ENCODE data around the gene PTCD1.
A peak's percentile ranks its signal among the peaks of the same experiment; 100 is the strongest.

PTCD1 gene

GRCh38 chr7:99438573-99439480 is at the start of gene PTCD1, which contains the start of gene CPSF4:
Gene PTCD1 (minus strand): TSS chr7:99438798. CDS start chr7:99435242, 3,556 bp downstream.
Gene CPSF4 (plus strand): TSS chr7:99438943. CDS start chr7:99439083, 140 bp downstream.
- no peak for TF ChIP-seq CTCF (IDR thresholded peaks at IDR 0.05; ENCODE audit: low read depth, low read length, missing control alignments)
- peak; percentile 76 for DNase-seq (ENCODE audit: low read depth)
- peak within 1 kb of the TSS; percentile 99 for H3K4me3 ChIP-seq (ENCODE audit: low read depth, low read length)

GRCh38 chr7:99485094-99485493 is 46.5 kb upstream of the PTCD1 start:
- no peak for DNase-seq (ENCODE audit: low read depth)
- TF ChIP-seq CTCF (IDR thresholded peaks at IDR 0.05; ENCODE audit: low read depth, low read length, missing control alignments), result no peak
- H3K4me3 ChIP-seq (ENCODE audit: low read depth, low read length), result no peak overlapping the region

GRCh38 chr7:99478464-99479440 is 40.2 kb upstream of the PTCD1 start:
- H3K4me3 ChIP-seq (ENCODE audit: low read depth, low read length), result no peak overlapping the region
- no peak for TF ChIP-seq CTCF (IDR thresholded peaks at IDR 0.05; ENCODE audit: low read depth, low read length, missing control alignments)

GRCh38 chr7:99476107-99476506 is 37.5 kb upstream of the PTCD1 start:
- no peak for DNase-seq (ENCODE audit: low read depth)
- TF ChIP-seq CTCF (IDR thresholded peaks at IDR 0.05; ENCODE audit: low read depth, low read length, missing control alignments), result no peak
- H3K4me3 ChIP-seq (ENCODE audit: low read depth, low read length), result no peak overlapping the region

More at GRCh38 chr7:99478464-99479440, 40.2 kb upstream of the PTCD1 start:
- DNase-seq (ENCODE audit: low read depth), result no peak

- peak overlapping the region; percentile 89 for H3K4me3 ChIP-seq (ENCODE audit: low read depth, low read length)
- no peak for DNase-seq (ENCODE audit: low read depth)
- no peak for TF ChIP-seq CTCF (IDR thresholded peaks at IDR 0.05; ENCODE audit: low read depth, low read length, missing control alignments)
Observed at GRCh38 chr7:99473315-99473596, 34.7 kb upstream of the PTCD1 start.

GRCh38 chr7:99472561-99473314 is 34.1 kb upstream of the PTCD1 start, which contains the start of gene ZNF789:
Gene ZNF789 (plus strand): TSS chr7:99472890. CDS start chr7:99476457, 3,567 bp downstream.
- no peak for TF ChIP-seq CTCF (IDR thresholded peaks at IDR 0.05; ENCODE audit: low read depth, low read length, missing control alignments)
- DNase-seq (ENCODE audit: low read depth), result peak; percentile 87
- peak within 1 kb of the TSS; percentile 89 for H3K4me3 ChIP-seq (ENCODE audit: low read depth, low read length)

Measured in GM12864 (cell line).